Uterus (tissue), 4 donors: ENCODE measurements around the gene MXRA7. TPM values are rescaled to one million over a fixed set of nuclear protein-coding genes. Genes with fewer than 3 reads are reported as not detected.

Source experiments
- DNase-seq, 2 donors: peaks; one replicate each; pipeline ENCODE4 v3.0.0-alpha.2; 2019 to 2020
- H3K27ac ChIP-seq, 2 donors: fragments of 200-600 bp; sonication (generic); 1 replicate in 1 of 2; 2 replicates in 1 of 2; pipeline ENCODE4 v1.5.1; 2016 to 2018
- H3K27me3 ChIP-seq, 2 donors: fragments of 200-600 bp; sonication (generic); one replicate each; pipeline ENCODE4 v1.5.1; 2018 to 2019; ENCODE audit warnings: control low read depth in 1 of 2
- H3K36me3 ChIP-seq, 2 donors: fragments of 200-600 bp; sonication (generic); one replicate each; pipeline ENCODE4 v1.5.1; 2019; ENCODE audit warnings: control low read depth in 1 of 2
- H3K4me1 ChIP-seq, 2 donors: fragments of 200-600 bp; sonication (generic); one replicate each; pipeline ENCODE4 v1.5.1; 2018 to 2019; ENCODE audit warnings: control low read depth in 1 of 2
- H3K4me3 ChIP-seq, 2 donors: fragments of 200-600 bp; sonication (generic); 1 replicate in 1 of 2; 2 replicates in 1 of 2; pipeline ENCODE4 v1.5.1; 2018 to 2019; ENCODE audit warnings: mild to moderate bottlenecking in 1 of 2
- H3K9me3 ChIP-seq, 2 donors: fragments of 200-600 bp; sonication (generic); one replicate each; pipeline ENCODE4 v1.5.1; 2019; ENCODE audit warnings: control low read depth in 1 of 2
- CTCF ChIP-seq, 4 experiments: fragments of 200-600 bp in 2 of 4; fragments of 450-650 bp in 2 of 4; sonication (generic) in 2 of 4; IDR thresholded peaks; one replicate each; pipeline ENCODE4 v1.5.1; 2016 to 2019; ENCODE audit warnings: antibody characterized with exemption in 4 of 4, mild to moderate bottlenecking in 2 of 4, moderate library complexity in 1 of 4
- POLR2A ChIP-seq, 2 donors: fragments of 450-650 bp; IDR thresholded peaks; one replicate each; pipeline ENCODE4 v1.6.1; 2016; ENCODE audit warnings: antibody characterized with exemption in 2 of 2, mild to moderate bottlenecking in 1 of 2, moderate library complexity in 1 of 2
- intact Hi-C: fragments of 100-400 bp; cut with DNase I; formaldehyde crosslinking; loops from one replicate; pipeline ENCODE4 v1.15.1; 2023; ENCODE audit warnings: low total_unique reads
- total RNA-seq, 4 donors: library from RNA; depleted of rRNA in 3 of 4; stranded (reverse); fragments of >200 nt in 3 of 4; gene quantifications; one replicate each; pipeline versions ENCODE4 v1.1.0 to v1.2.4, GENCODE V29; 2014 to 2023
- donor health status: DM: yes; HTN: yes; CAD: no.

MXRA7 gene
- total RNA-seq, 4 donors from 2014 or later, result 174 to 250 (median 197) TPM

GRCh38 chr17:76727745-76728456 lies 17.1 kb upstream of the MXRA7 start:
- H3K9me3 ChIP-seq, result no peaks in the 10 kb centered on the region
- no peaks in the 10 kb centered on the region for H3K27me3 ChIP-seq
- peak overlapping the region; percentile 98 to 99 for H3K27ac ChIP-seq
- TF ChIP-seq POLR2A (IDR thresholded peaks at IDR 0.05), result no peak
- TF ChIP-seq CTCF (IDR thresholded peaks at IDR 0.05), result no peak
- peak overlapping the region; percentile 91 to 98 for H3K4me3 ChIP-seq
- peaks cover 8 to 19% of the 10 kb centered on the region in 2 donors for H3K4me1 ChIP-seq
- H3K36me3 ChIP-seq, result no peaks in the 10 kb centered on the region
- no peak for DNase-seq
- intact Hi-C loops, result no loop called here

GRCh38 chr17:76726776-76727718 lies 16.3 kb upstream of the MXRA7 start, which contains the start of gene METTL23:
Gene METTL23, plus strand, starts transcription at chr17:76726839. Its CDS starts 2,872 bp downstream, at chr17:76729711.
- Histone ChIP-seq H3K4me1 (peaks cover 8 to 19% of the 10 kb centered on the region in 2 donors), H3K27me3 (no peaks in the 10 kb centered on the region), H3K36me3 (no peaks in the 10 kb centered on the region), H3K9me3 (no peaks in the 10 kb centered on the region), H3K4me3 (peak within 1 kb of the TSS; percentile 91 to 98), H3K27ac (peak within 1 kb of the TSS; percentile 98 to 99)
- intact Hi-C loops, result no loop called here
- peak; percentile 62 to 80 (median 74) for TF ChIP-seq CTCF (IDR thresholded peaks at IDR 0.05)
- peak in 1 of 2 donors; percentile 51 for TF ChIP-seq POLR2A (IDR thresholded peaks at IDR 0.05)
- peak; percentile 86 to 87 for DNase-seq

- H3K4me1 ChIP-seq, result peaks cover 8 to 19% of the 10 kb centered on the region in 2 donors
- H3K9me3 ChIP-seq, result no peaks in the 10 kb centered on the region
- DNase-seq, result peak; percentile 97
- peak within 1 kb of the TSS; percentile 91 to 98 for H3K4me3 ChIP-seq
- intact Hi-C loops, result no loop called here
- no peaks in the 10 kb centered on the region for H3K36me3 ChIP-seq
- peak; percentile 86 to 94 for TF ChIP-seq POLR2A (IDR thresholded peaks at IDR 0.05)
- TF ChIP-seq CTCF (IDR thresholded peaks at IDR 0.05), result no peak
- peak within 1 kb of the TSS; percentile 98 to 99 for H3K27ac ChIP-seq
- H3K27me3 ChIP-seq, result no peaks in the 10 kb centered on the region
Measured at GRCh38 chr17:76726231-76726775, 15.5 kb upstream of the MXRA7 start, which contains the start of gene JMJD6. Gene JMJD6, minus strand, starts transcription at chr17:76726606. Its CDS starts 131 bp downstream, at chr17:76726475.

- Histone ChIP-seq H3K27me3 (no peaks in the 10 kb centered on the region), H3K4me1 (peaks cover 8 to 19% of the 10 kb centered on the region in 2 donors), H3K36me3 (no peaks in the 10 kb centered on the region), H3K9me3 (no peaks in the 10 kb centered on the region), H3K4me3 (peak overlapping the region; percentile 91 to 98), H3K27ac (peak overlapping the region; percentile 98 to 99)
- peak; percentile 58 to 68 for DNase-seq
- intact Hi-C loops, result no loop called here
- TF ChIP-seq CTCF (IDR thresholded peaks at IDR 0.05), result peak in 1 of 4 experiments; percentile 13
- no peak for TF ChIP-seq POLR2A (IDR thresholded peaks at IDR 0.05)
Measured at GRCh38 chr17:76725580-76726230, 14.9 kb upstream of the MXRA7 start.
